ENCODE results near the gene ZNF397.

DNA sequence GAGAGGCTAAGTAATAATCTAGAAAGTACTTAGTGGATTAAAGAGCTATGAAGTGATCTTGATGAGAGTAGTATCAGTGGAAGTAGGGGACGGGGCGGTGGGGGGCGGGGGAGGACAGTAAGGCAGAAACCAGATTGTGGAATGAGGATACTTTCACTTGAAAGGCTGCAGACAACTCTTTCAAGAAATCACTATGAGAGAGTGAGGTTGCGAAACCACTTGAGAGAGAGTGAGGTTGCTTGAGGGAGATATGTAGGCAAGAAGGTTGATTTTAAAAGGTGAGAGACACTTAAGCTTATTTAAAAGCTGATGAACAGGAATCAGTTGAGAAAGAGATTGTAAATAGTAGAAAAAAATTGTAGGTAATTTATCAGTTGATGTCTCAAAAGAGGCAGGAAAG, 3.8 kb downstream of the ZNF397 start:
- TF ChIP-seq, protein P1, sequence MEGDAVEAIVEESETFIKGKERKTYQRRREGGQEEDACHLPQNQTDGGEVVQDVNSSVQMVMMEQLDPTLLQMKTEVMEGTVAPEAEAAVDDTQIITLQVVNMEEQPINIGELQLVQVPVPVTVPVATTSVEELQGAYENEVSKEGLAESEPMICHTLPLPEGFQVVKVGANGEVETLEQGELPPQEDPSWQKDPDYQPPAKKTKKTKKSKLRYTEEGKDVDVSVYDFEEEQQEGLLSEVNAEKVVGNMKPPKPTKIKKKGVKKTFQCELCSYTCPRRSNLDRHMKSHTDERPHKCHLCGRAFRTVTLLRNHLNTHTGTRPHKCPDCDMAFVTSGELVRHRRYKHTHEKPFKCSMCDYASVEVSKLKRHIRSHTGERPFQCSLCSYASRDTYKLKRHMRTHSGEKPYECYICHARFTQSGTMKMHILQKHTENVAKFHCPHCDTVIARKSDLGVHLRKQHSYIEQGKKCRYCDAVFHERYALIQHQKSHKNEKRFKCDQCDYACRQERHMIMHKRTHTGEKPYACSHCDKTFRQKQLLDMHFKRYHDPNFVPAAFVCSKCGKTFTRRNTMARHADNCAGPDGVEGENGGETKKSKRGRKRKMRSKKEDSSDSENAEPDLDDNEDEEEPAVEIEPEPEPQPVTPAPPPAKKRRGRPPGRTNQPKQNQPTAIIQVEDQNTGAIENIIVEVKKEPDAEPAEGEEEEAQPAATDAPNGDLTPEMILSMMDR (IDR thresholded peaks at IDR 0.05; ENCODE audit: low read depth, low read length, poor library complexity, severe bottlenecking) = no peak
- TF ChIP-seq EZH2phosphoT487 (IDR thresholded peaks at IDR 0.05; ENCODE audit: borderline replicate concordance, low read length) = no peak

Measured in DOHH2 (cell line).